K562 (cell line): ENCODE results near the gene ST7. TPM values are rescaled to one million over a fixed set of nuclear protein-coding genes. Genes with fewer than 3 reads are reported as not detected.

Experiments
- ATAC-seq: fragments of 200-7000 bp; cut with Tn5 transposase; 3 replicates; pipeline ENCODE4 v1.9.1; 2020; ENCODE audit warnings: moderate library complexity
- BruUV-seq: library from RNA; stranded (reverse); fragments of 400-500 nt; replicated peaks from 2 replicates; lab custom pipeline; 2021; lab: Mats Ljungman, UMichigan
- CTCF ChIA-PET: fragments of 300-600 bp; formaldehyde crosslinking; extraction: SDS; loops from one replicate; lab custom pipeline; 2021; ENCODE audit warnings: low intra/inter-chr PET ratio; lab: Yijun Ruan, JAX
- POLR2A ChIA-PET: fragments of 300-600, 350-650 bp; sonication (Branson Sonifier 250); formaldehyde crosslinking; extraction: SDS; loops from one replicate; lab custom pipeline; 2021; ENCODE audit warnings: antibody characterized with exemption, inconsistent platforms; lab: Yijun Ruan, JAX
- DNase-seq, 4 experiments: peaks; one replicate each; pipeline versions ENCODE4 v3.0.0 to v3.0.0-alpha.2; 2011 to 2018; ENCODE audit warnings: low spot score in 3 of 4, mixed read lengths in 3 of 4; ENCODE audit errors: extremely low read depth in 1 of 4
- FAIRE-seq: peaks from 2 replicates; lab custom pipeline; 2011; peaks lifted over from hg19 to GRCh38; lab: Jason Lieb, UNC
- H2AFZ ChIP-seq: 2 replicates; pipeline ENCODE4 v1.6.0; 2011; ENCODE audit warnings: low read depth, low read length, control low read depth, inconsistent platforms
- H3K27ac ChIP-seq: fragments of 200-600 bp; 3 replicates; pipeline ENCODE4 v1.8.0; 2011; ENCODE audit warnings: low read depth, mild to moderate bottlenecking, control low read depth, inconsistent platforms, low read length, moderate library complexity, mixed read lengths; ENCODE audit errors: extremely low read depth
- H3K27me3 ChIP-seq, 2 experiments: fragments of 300-600 bp in 1 of 2; 2 replicates in 1 of 2; 3 replicates in 1 of 2; pipeline versions ENCODE4 v1.6.0 to v1.8.0; 2011; ENCODE audit warnings: inconsistent platforms in 2 of 2, low read length in 2 of 2, mild to moderate bottlenecking in 1 of 2, mixed read lengths in 1 of 2, moderate library complexity in 1 of 2; ENCODE audit not compliant: control insufficient read depth in 2 of 2, insufficient read depth in 2 of 2
- H3K36me3 ChIP-seq: fragments of 300-600 bp; 3 replicates; pipeline ENCODE4 v1.8.0; 2011; ENCODE audit warnings: mild to moderate bottlenecking, low read length, inconsistent platforms; ENCODE audit not compliant: control insufficient read depth, insufficient read depth
- H3K4me1 ChIP-seq, 2 experiments: fragments of 200-600 bp in 1 of 2; replicated peaks in 1 of 2; 2 replicates in 1 of 2; 3 replicates in 1 of 2; pipeline versions ENCODE4 v1.5.1 to v1.8.0; 2011; ENCODE audit warnings: inconsistent platforms in 2 of 2, low read length in 2 of 2, mild to moderate bottlenecking in 1 of 2, mixed read lengths in 1 of 2, moderate library complexity in 1 of 2; ENCODE audit not compliant: control insufficient read depth in 2 of 2, insufficient read depth in 2 of 2
- H3K4me2 ChIP-seq: 2 replicates; pipeline ENCODE4 v1.6.1; 2011; ENCODE audit warnings: low read length, control low read depth, inconsistent platforms, mixed read lengths; ENCODE audit not compliant: insufficient read depth
- H3K4me3 ChIP-seq: fragments of 200-600 bp; sonication (generic), shearing (Covaris generic); 2 replicates; pipeline ENCODE4 v1.5.1; 2016; ENCODE audit warnings: control low read depth, inconsistent platforms
- H3K79me2 ChIP-seq: fragments of 200-600 bp; 3 replicates; pipeline ENCODE4 v1.8.0; 2011; ENCODE audit warnings: low read length, inconsistent platforms; ENCODE audit not compliant: control insufficient read depth, insufficient read depth
- H3K9ac ChIP-seq, 2 experiments: 2 replicates each; pipeline versions ENCODE4 v1.6.0 to v1.6.1; 2011; ENCODE audit warnings: low read depth in 2 of 2, low read length in 2 of 2, control low read depth in 1 of 2, inconsistent platforms in 1 of 2, mild to moderate bottlenecking in 1 of 2, mixed read lengths in 1 of 2; ENCODE audit not compliant: insufficient read depth in 1 of 2
- H3K9me1 ChIP-seq: one replicate; pipeline ENCODE4 v1.6.0; 2011; ENCODE audit warnings: inconsistent platforms, mild to moderate bottlenecking, low read length, moderate library complexity; ENCODE audit not compliant: control insufficient read depth, insufficient read depth
- H3K9me3 ChIP-seq: replicated peaks from 2 replicates; pipeline ENCODE4 v1.5.1; 2011; ENCODE audit warnings: low read depth, low read length, inconsistent platforms; ENCODE audit not compliant: control insufficient read depth, insufficient read depth
- H4K20me1 ChIP-seq: replicated peaks from 2 replicates; pipeline ENCODE4 v1.6.1; 2011; ENCODE audit warnings: low read length, inconsistent platforms, mixed read lengths; ENCODE audit not compliant: control insufficient read depth, insufficient read depth
- C11orf30 ChIP-seq: fragments of 450-650 bp; IDR thresholded peaks from 2 replicates; pipeline ENCODE4 v1.6.1; 2016; ENCODE audit warnings: low read depth, mild to moderate bottlenecking
- CBX5 ChIP-seq: IDR thresholded peaks from 2 replicates; pipeline ENCODE4 v1.6.1; 2014; ENCODE audit warnings: low read depth, borderline replicate concordance
- DIDO1 ChIP-seq: fragments of 450-650 bp; IDR thresholded peaks from 2 replicates; pipeline ENCODE4 v1.6.1; 2016; ENCODE audit warnings: low read depth, missing biosample characterization, missing genetic modification characterization
- E2F3 ChIP-seq: fragments of 250-450 bp; sonication (Bioruptor Pico); IDR thresholded peaks from 2 replicates; pipeline ENCODE4 v1.4.0; 2020; ENCODE audit warnings: mild to moderate bottlenecking
- ILK ChIP-seq: fragments of 450-650 bp; IDR thresholded peaks from 2 replicates; pipeline ENCODE4 v1.6.1; 2016; ENCODE audit warnings: missing genetic modification characterization, low read depth, mild to moderate bottlenecking, missing compliant biosample characterization, moderate library complexity, borderline replicate concordance
- MAFF ChIP-seq: IDR thresholded peaks from 2 replicates; pipeline ENCODE4 v1.6.1; 2012; ENCODE audit warnings: low read length, improper control_type of control experiment
- MAFK ChIP-seq: IDR thresholded peaks from 2 replicates; pipeline ENCODE4 v1.6.1; 2011; ENCODE audit warnings: low read length, improper control_type of control experiment
- NELFE ChIP-seq: IDR thresholded peaks from 2 replicates; pipeline ENCODE4 v1.6.1; 2011; ENCODE audit warnings: mild to moderate bottlenecking; ENCODE audit not compliant: insufficient read depth, insufficient read length
- PTBP1 ChIP-seq: fragments of 200-400 bp; formaldehyde crosslinking; IDR thresholded peaks from 2 replicates; pipeline ENCODE4 v1.6.1; 2017; ENCODE audit warnings: low read depth, low read length
- RFX7 ChIP-seq: fragments of 250-450 bp; sonication (Bioruptor Pico); IDR thresholded peaks from 2 replicates; pipeline ENCODE4 v1.5.1; 2021; ENCODE audit warnings: mild to moderate bottlenecking
- ZNF140 ChIP-seq: fragments of 250-450 bp; sonication (Bioruptor Pico); IDR thresholded peaks from 2 replicates; pipeline ENCODE4 v1.8.0; 2021; ENCODE audit warnings: moderate library complexity, mild to moderate bottlenecking, inconsistent platforms
- ZNF316 ChIP-seq: fragments of 450-650 bp; IDR thresholded peaks from 2 replicates; pipeline ENCODE4 v1.6.1; 2016
- WGBS: fragments of 100-300 bp; shearing (Covaris generic); methylation state at CpG from one replicate; pipeline ENCODE4 v1.1.6; 2016; ENCODE audit warnings: low coverage, mixed read lengths; ENCODE audit not compliant: insufficient coverage; ENCODE audit errors: missing lambda C conversion rate; 5-methylcytosine and 5-hydroxymethylcytosine counted together
- in situ Hi-C: fragments of 300-500 bp; cut with MboI; formaldehyde crosslinking; loops from 4 replicates; pipeline ENCODE4 v1.15.0; 2018; ENCODE audit warnings: inconsistent platforms, mixed read lengths
- intact Hi-C: fragments of 100-400 bp; cut with micrococcal nuclease; formaldehyde crosslinking; loops from 2 replicates; pipeline ENCODE4 v1.14.2; 2022
- polyA plus RNA-seq, 8 experiments: library from polyadenylated mRNA; depleted of rRNA in 4 of 8; stranded (reverse) in 5 of 8; unstranded in 3 of 8; fragments of >200 nt; fragmentation: Nextera tagmentation in 2 of 8; fragmentation: Illumina TruSeq in 1 of 8; extraction: Ambion mirVana in 2 of 8; extraction: Trizol in 1 of 8; gene quantifications; 2 replicates each; pipeline versions ENCODE4 v1.2.1 to v1.2.3, GENCODE V29; 2011 to 2014; ENCODE audit warnings: inconsistent platforms in 1 of 8, missing spikeins in 1 of 8
- total RNA-seq, 7 experiments: library from RNA; depleted of rRNA in 6 of 7; stranded (reverse); fragments of >200 nt in 6 of 7; fragmentation: Illumina TruSeq in 2 of 7; extraction: Trizol in 2 of 7; gene quantifications; 2 replicates each; pipeline versions ENCODE4 v1.2.1 to v1.2.3, GENCODE V29; 2011 to 2021; ENCODE audit warnings: low replicate concordance in 1 of 7
- TF ChIP-seq, protein P1 (sequence below): fragments of 200-800 bp; sonication (Bioruptor generic); IDR thresholded peaks from 2 replicates; pipeline ENCODE4 v1.6.1; 2016; ENCODE audit warnings: missing genetic modification characterization, missing compliant biosample characterization
- TF ChIP-seq, protein P2 (sequence below): sonication (generic); formaldehyde crosslinking; IDR thresholded peaks from 2 replicates; pipeline ENCODE4 v1.8.1; 2023; ENCODE audit warnings: mild to moderate bottlenecking, missing genetic modification reagents
- TF ChIP-seq, protein P3 (sequence below): sonication (generic); formaldehyde crosslinking; IDR thresholded peaks from 2 replicates; pipeline ENCODE4 v1.8.0; 2022; ENCODE audit warnings: mild to moderate bottlenecking, missing genetic modification reagents

ST7 gene
- total and polyA plus RNA-seq, 9 of the 15 experiments (the other 6 are each of a cell fraction or from before 2014, with no cell fraction given) = 23.9 to 56.3 (median 36.9) TPM

DNA sequence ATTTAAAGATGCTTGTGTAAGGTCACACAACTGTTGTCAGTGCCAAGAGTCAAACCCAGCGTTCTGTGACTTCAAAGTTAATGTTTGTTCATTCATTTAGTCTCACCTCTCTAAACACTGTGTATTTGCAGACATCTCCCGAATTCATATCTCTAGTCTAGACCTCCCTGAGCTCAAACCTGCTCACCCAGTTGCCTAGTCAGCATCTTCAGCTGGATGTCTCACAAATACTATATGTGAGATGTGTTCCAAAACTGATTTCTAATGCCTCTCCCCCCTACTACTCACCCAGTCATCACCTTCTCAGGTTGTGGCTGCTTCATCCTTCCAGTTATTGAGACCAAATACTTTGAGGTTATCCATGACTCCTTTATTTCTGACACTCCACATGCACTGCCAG is 91.4 kb downstream of the ST7 start:
- in situ Hi-C loops = no loop called here
- Histone ChIP-seq H3K79me2 (peaks cover 88% of the 10 kb centered on the region), H3K36me3 (peaks cover 7% of the 10 kb centered on the region; the same call in 2 of the 3 replicates), H3K4me3 (no peak overlapping the region), H3K9ac (no peak overlapping the region), H3K9me1 (no peaks in the 10 kb centered on the region), H4K20me1 (no peaks in the 10 kb centered on the region; the same call in 1 of the 2 replicates), H3K27ac (no peak overlapping the region), H2AFZ (no peak overlapping the region), H3K4me1 (peaks cover 15 to 36% of the 10 kb centered on the region in 2 experiments; a peak in 4 of 5 replicates), H3K9me3 (no peaks in the 10 kb centered on the region), H3K4me2 (no peak overlapping the region), H3K27me3 (no peaks in the 10 kb centered on the region)
- ATAC-seq (peak; percentile 10; the same call in 2 of the 3 replicates), FAIRE-seq (no peak), DNase-seq (no peak)
- 38% methylated on average over 2 of the region's 2 CpGs for WGBS
- intact Hi-C loops = no loop called here
- POLR2A ChIA-PET = no interaction called here
- CTCF ChIA-PET = no interaction called here
- BruUV-seq = no TSS peak
- no peak for TF ChIP-seq NELFE
- TF ChIP-seq MAFK = peak; percentile 53; the same call in 1 of the 2 replicates
- TF ChIP-seq C11orf30 = peak; percentile 84
- TF ChIP-seq MAFF = peak; percentile 37
- TF ChIP-seq ZNF316 = peak; percentile 89
- TF ChIP-seq E2F3 (CRISPR knock-in tag) = no peak
- no peak for TF ChIP-seq ILK
- no peak for TF ChIP-seq RFX7 (CRISPR knock-in tag)
- TF ChIP-seq, protein P1, sequence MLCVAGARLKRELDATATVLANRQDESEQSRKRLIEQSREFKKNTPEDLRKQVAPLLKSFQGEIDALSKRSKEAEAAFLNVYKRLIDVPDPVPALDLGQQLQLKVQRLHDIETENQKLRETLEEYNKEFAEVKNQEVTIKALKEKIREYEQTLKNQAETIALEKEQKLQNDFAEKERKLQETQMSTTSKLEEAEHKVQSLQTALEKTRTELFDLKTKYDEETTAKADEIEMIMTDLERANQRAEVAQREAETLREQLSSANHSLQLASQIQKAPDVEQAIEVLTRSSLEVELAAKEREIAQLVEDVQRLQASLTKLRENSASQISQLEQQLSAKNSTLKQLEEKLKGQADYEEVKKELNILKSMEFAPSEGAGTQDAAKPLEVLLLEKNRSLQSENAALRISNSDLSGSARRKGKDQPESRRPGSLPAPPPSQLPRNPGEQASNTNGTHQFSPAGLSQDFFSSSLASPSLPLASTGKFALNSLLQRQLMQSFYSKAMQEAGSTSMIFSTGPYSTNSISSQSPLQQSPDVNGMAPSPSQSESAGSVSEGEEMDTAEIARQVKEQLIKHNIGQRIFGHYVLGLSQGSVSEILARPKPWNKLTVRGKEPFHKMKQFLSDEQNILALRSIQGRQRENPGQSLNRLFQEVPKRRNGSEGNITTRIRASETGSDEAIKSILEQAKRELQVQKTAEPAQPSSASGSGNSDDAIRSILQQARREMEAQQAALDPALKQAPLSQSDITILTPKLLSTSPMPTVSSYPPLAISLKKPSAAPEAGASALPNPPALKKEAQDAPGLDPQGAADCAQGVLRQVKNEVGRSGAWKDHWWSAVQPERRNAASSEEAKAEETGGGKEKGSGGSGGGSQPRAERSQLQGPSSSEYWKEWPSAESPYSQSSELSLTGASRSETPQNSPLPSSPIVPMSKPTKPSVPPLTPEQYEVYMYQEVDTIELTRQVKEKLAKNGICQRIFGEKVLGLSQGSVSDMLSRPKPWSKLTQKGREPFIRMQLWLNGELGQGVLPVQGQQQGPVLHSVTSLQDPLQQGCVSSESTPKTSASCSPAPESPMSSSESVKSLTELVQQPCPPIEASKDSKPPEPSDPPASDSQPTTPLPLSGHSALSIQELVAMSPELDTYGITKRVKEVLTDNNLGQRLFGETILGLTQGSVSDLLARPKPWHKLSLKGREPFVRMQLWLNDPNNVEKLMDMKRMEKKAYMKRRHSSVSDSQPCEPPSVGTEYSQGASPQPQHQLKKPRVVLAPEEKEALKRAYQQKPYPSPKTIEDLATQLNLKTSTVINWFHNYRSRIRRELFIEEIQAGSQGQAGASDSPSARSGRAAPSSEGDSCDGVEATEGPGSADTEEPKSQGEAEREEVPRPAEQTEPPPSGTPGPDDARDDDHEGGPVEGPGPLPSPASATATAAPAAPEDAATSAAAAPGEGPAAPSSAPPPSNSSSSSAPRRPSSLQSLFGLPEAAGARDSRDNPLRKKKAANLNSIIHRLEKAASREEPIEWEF = no peak
- TF ChIP-seq, protein P2, sequence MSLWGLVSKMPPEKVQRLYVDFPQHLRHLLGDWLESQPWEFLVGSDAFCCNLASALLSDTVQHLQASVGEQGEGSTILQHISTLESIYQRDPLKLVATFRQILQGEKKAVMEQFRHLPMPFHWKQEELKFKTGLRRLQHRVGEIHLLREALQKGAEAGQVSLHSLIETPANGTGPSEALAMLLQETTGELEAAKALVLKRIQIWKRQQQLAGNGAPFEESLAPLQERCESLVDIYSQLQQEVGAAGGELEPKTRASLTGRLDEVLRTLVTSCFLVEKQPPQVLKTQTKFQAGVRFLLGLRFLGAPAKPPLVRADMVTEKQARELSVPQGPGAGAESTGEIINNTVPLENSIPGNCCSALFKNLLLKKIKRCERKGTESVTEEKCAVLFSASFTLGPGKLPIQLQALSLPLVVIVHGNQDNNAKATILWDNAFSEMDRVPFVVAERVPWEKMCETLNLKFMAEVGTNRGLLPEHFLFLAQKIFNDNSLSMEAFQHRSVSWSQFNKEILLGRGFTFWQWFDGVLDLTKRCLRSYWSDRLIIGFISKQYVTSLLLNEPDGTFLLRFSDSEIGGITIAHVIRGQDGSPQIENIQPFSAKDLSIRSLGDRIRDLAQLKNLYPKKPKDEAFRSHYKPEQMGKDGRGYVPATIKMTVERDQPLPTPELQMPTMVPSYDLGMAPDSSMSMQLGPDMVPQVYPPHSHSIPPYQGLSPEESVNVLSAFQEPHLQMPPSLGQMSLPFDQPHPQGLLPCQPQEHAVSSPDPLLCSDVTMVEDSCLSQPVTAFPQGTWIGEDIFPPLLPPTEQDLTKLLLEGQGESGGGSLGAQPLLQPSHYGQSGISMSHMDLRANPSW (CRISPR knock-in tag) = no peak
- TF ChIP-seq, protein P3, sequence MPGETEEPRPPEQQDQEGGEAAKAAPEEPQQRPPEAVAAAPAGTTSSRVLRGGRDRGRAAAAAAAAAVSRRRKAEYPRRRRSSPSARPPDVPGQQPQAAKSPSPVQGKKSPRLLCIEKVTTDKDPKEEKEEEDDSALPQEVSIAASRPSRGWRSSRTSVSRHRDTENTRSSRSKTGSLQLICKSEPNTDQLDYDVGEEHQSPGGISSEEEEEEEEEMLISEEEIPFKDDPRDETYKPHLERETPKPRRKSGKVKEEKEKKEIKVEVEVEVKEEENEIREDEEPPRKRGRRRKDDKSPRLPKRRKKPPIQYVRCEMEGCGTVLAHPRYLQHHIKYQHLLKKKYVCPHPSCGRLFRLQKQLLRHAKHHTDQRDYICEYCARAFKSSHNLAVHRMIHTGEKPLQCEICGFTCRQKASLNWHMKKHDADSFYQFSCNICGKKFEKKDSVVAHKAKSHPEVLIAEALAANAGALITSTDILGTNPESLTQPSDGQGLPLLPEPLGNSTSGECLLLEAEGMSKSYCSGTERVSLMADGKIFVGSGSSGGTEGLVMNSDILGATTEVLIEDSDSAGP (CRISPR knock-in tag) = no peak
- TF ChIP-seq PTBP1 = no peak
- no peak for TF ChIP-seq DIDO1 (tag)
- no peak for TF ChIP-seq ZNF140 (CRISPR knock-in tag)
- TF ChIP-seq CBX5 = no peak
